Hepatocyte (in vitro differentiated cells): ENCODE data around the gene ZMIZ1. TPM values are rescaled to one million over a fixed set of nuclear protein-coding genes. Genes with fewer than 3 reads are reported as not detected.

ENCODE experiments used
- DNase-seq: peaks from one replicate; pipeline ENCODE4 v3.0.0-alpha.2; 2016; ENCODE audit warnings: low spot score
- H2AFZ ChIP-seq: fragments of 200-600 bp; sonication (generic); 2 replicates; pipeline ENCODE4 v1.6.0; 2016; ENCODE audit warnings: antibody characterized with exemption, mild to moderate bottlenecking
- H3K27ac ChIP-seq: fragments of 200-600 bp; sonication (generic); 2 replicates; pipeline ENCODE4 v1.5.1; 2016; ENCODE audit warnings: mild to moderate bottlenecking
- H3K27me3 ChIP-seq: fragments of 200-600 bp; sonication (generic); 2 replicates; pipeline ENCODE4 v1.6.1; 2016
- H3K36me3 ChIP-seq: fragments of 200-600 bp; sonication (generic); replicated peaks from 2 replicates; pipeline ENCODE4 v1.5.1; 2016; ENCODE audit warnings: low read depth; ENCODE audit not compliant: insufficient read depth
- H3K4me1 ChIP-seq: fragments of 200-600 bp; sonication (generic); 2 replicates; pipeline ENCODE4 v1.5.1; 2016; ENCODE audit warnings: mild to moderate bottlenecking, moderate library complexity; ENCODE audit not compliant: insufficient read depth
- H3K4me2 ChIP-seq: fragments of 200-600 bp; sonication (generic); 2 replicates; pipeline ENCODE4 v1.6.0; 2016
- H3K4me3 ChIP-seq: fragments of 200-600 bp; sonication (generic); 2 replicates; pipeline ENCODE4 v1.5.1; 2016; ENCODE audit warnings: mild to moderate bottlenecking
- H3K79me2 ChIP-seq: fragments of 200-600 bp; sonication (generic); 2 replicates; pipeline ENCODE4 v1.6.0; 2017; ENCODE audit warnings: mild to moderate bottlenecking
- H3K9me2 ChIP-seq: fragments of 200-600 bp; sonication (generic); replicated peaks from 2 replicates; pipeline ENCODE4 v1.6.0; 2017; ENCODE audit warnings: mild to moderate bottlenecking; ENCODE audit not compliant: insufficient read depth
- H3K9me3 ChIP-seq: fragments of 200-600 bp; sonication (generic); 2 replicates; pipeline ENCODE4 v1.5.1; 2016; ENCODE audit warnings: low read depth, mild to moderate bottlenecking
- H4K20me1 ChIP-seq: fragments of 200-600 bp; sonication (generic); 2 replicates; pipeline ENCODE4 v1.6.0; 2016; ENCODE audit warnings: mild to moderate bottlenecking; ENCODE audit not compliant: insufficient read depth, poor library complexity, severe bottlenecking
- EZH2 ChIP-seq: fragments of 200-600 bp; sonication (generic); IDR thresholded peaks from 2 replicates; pipeline ENCODE4 v1.6.1; 2016; ENCODE audit warnings: antibody characterized with exemption, mild to moderate bottlenecking, borderline replicate concordance
- EZH2phosphoT487 ChIP-seq: fragments of 200-600 bp; sonication (generic); IDR thresholded peaks from one replicate; pipeline ENCODE4 v1.6.1; 2018; ENCODE audit warnings: antibody characterized with exemption, mild to moderate bottlenecking, low read depth, moderate library complexity; ENCODE audit not compliant: unreplicated experiment, severe bottlenecking
- WGBS: methylation state at CpG from one replicate; pipeline ENCODE4 v1.1.6; 2016; ENCODE audit warnings: low lambda C conversion rate; ENCODE audit errors: missing lambda C conversion rate; 5-methylcytosine and 5-hydroxymethylcytosine counted together
- polyA plus RNA-seq: library from polyadenylated mRNA; unstranded; fragments of >200 nt; fragmentation: Nextera tagmentation; extraction: Ambion mirVana; gene quantifications from 2 replicates; pipeline ENCODE4 v1.2.1, GENCODE V29; 2016
- total RNA-seq: library from RNA; depleted of rRNA; stranded (reverse); fragments of >200 nt; gene quantifications from 2 replicates; pipeline ENCODE4 v1.2.3, GENCODE V29; 2014
- TF ChIP-seq, protein P1 (sequence below): fragments of 200-600 bp; sonication (generic); IDR thresholded peaks from 2 replicates; pipeline ENCODE4 v1.5.1; 2016; ENCODE audit warnings: antibody characterized with exemption, mild to moderate bottlenecking; ENCODE audit not compliant: poor library complexity

Gene ZMIZ1
- total and polyA plus RNA-seq, 2 experiments from 2014 or later, result 30.9 to 32.4 TPM

GRCh38 chr10:79103585-79103984 is 34.8 kb downstream of the ZMIZ1 start:
- Histone ChIP-seq H3K27ac (no peak overlapping the region), H2AFZ (no peak overlapping the region), H3K4me1 (peaks cover 33% of the 10 kb centered on the region), H3K9me2 (no peaks in the 10 kb centered on the region), H3K4me2 (no peak overlapping the region), H3K79me2 (peaks cover 100% of the 10 kb centered on the region), H3K4me3 (no peak overlapping the region), H3K27me3 (no peaks in the 10 kb centered on the region), H3K9me3 (no peaks in the 10 kb centered on the region), H4K20me1 (peaks cover 100% of the 10 kb centered on the region), H3K36me3 (no peaks in the 10 kb centered on the region)
- no peak for DNase-seq
- TF ChIP-seq EZH2 (no peak), EZH2phosphoT487 (no peak)
- TF ChIP-seq, protein P1, sequence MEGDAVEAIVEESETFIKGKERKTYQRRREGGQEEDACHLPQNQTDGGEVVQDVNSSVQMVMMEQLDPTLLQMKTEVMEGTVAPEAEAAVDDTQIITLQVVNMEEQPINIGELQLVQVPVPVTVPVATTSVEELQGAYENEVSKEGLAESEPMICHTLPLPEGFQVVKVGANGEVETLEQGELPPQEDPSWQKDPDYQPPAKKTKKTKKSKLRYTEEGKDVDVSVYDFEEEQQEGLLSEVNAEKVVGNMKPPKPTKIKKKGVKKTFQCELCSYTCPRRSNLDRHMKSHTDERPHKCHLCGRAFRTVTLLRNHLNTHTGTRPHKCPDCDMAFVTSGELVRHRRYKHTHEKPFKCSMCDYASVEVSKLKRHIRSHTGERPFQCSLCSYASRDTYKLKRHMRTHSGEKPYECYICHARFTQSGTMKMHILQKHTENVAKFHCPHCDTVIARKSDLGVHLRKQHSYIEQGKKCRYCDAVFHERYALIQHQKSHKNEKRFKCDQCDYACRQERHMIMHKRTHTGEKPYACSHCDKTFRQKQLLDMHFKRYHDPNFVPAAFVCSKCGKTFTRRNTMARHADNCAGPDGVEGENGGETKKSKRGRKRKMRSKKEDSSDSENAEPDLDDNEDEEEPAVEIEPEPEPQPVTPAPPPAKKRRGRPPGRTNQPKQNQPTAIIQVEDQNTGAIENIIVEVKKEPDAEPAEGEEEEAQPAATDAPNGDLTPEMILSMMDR, result no peak
- WGBS, result 93% methylated on average over 6 of the region's 8 CpGs

GRCh38 chr10:79105150-79105739 is 36.5 kb downstream of the ZMIZ1 start:
- Histone ChIP-seq H3K4me1 (peaks cover 29% of the 10 kb centered on the region), H4K20me1 (peaks cover 100% of the 10 kb centered on the region), H3K9me2 (no peaks in the 10 kb centered on the region), H3K27ac (no peak overlapping the region), H3K79me2 (peaks cover 100% of the 10 kb centered on the region), H3K9me3 (no peaks in the 10 kb centered on the region), H3K27me3 (no peaks in the 10 kb centered on the region), H3K36me3 (no peaks in the 10 kb centered on the region), H3K4me2 (no peak overlapping the region), H3K4me3 (no peak overlapping the region), H2AFZ (no peak overlapping the region)
- 72% methylated on average over 11 of the region's 11 CpGs for WGBS
- no peak for DNase-seq
- TF ChIP-seq EZH2 (no peak), EZH2phosphoT487 (no peak)
- TF ChIP-seq, protein P1, result no peak

GRCh38 chr10:79105818-79106217 is 37.1 kb downstream of the ZMIZ1 start:
- Histone ChIP-seq H2AFZ (no peak overlapping the region), H3K36me3 (no peaks in the 10 kb centered on the region), H3K27me3 (no peaks in the 10 kb centered on the region), H3K9me2 (no peaks in the 10 kb centered on the region), H3K27ac (no peak overlapping the region), H3K79me2 (peaks cover 100% of the 10 kb centered on the region), H3K9me3 (no peaks in the 10 kb centered on the region), H3K4me1 (peaks cover 25% of the 10 kb centered on the region), H3K4me2 (no peak overlapping the region), H3K4me3 (no peak overlapping the region), H4K20me1 (peaks cover 100% of the 10 kb centered on the region)
- DNase-seq, result no peak
- WGBS, result 80% methylated on average over 6 of the region's 6 CpGs
- TF ChIP-seq EZH2phosphoT487, result no peak
- no peak for TF ChIP-seq EZH2
- TF ChIP-seq, protein P1, result no peak
